ENCODE measurements around the gene IL22RA2. TPM values are rescaled to one million over a fixed set of nuclear protein-coding genes. Genes with fewer than 3 reads are reported as not detected.
"Not testable (repeated sequence)": the region's sequence is repeated elsewhere in the genome, so short reads cannot be mapped to it uniquely, and the experiment has no call there.

Gene IL22RA2
- total RNA-seq, 1 experiment from 2014 or later, result not detected

DNA sequence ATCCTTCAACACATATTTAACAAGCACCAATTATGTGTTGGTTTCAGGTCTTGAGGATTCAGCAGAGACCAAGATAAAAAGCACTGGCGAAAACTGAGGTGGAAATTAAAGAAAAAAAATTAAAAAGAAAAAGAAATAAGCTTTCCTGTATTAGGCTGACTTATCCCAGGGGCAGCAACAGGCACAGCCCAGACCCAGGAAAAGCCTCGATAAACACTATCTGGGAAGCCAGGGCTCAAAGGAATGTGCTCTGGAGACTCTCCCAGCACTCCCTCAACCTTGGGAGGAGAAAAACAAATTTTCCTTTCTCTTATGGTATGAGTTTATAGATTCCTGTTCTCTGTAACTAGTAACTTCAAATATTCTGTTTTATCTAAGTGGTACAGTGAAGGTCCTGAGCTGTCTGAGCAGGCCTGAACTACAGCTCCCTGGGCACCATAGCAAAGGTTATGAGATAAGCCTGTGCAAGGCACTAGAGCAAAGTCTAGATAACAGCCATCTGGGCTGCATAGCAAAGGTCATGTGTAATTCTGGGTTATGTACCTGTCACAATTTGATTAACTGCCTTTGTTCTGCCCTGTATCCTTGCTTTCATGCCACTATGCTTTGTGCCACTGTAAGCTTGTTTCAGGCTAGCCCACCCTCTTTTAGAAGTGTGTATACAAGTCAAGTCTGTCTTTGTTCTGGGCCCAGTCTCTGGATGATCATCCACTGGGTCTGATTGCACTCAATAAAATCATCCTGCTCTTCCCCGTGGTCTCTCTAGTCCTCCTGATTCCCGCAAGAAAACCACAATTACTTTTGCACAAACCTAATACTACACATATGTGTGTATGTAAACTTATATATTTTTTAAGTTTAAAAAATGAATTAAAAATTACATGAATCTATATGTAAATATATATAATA is 54.0 kb downstream of the IL22RA2 start:
- Histone ChIP-seq H3K9me3 (replicated peaks) (no peaks in the 10 kb centered on the region), H3K4me3 (no peak overlapping the region), H3K36me3 (no peaks in the 10 kb centered on the region), H3K27ac (no peak overlapping the region), H3K4me1 (replicated peaks) (no peaks in the 10 kb centered on the region), H3K27me3 (replicated peaks) (no peaks in the 10 kb centered on the region)
- DNase-seq (ENCODE audit: low read depth in 1 of 2, low spot score in 2 of 2), result no peak

GRCh38 chr6:137117581-137117980 is 55.9 kb downstream of the IL22RA2 start:
- Histone ChIP-seq H3K4me3 (no peak overlapping the region), H3K9me3 (replicated peaks) (no peaks in the 10 kb centered on the region), H3K27ac (no peak overlapping the region), H3K4me1 (replicated peaks) (no peaks in the 10 kb centered on the region), H3K27me3 (replicated peaks) (no peaks in the 10 kb centered on the region), H3K36me3 (no peaks in the 10 kb centered on the region)
- DNase-seq (ENCODE audit: low read depth in 1 of 2, low spot score in 2 of 2), result no peak

DNA sequence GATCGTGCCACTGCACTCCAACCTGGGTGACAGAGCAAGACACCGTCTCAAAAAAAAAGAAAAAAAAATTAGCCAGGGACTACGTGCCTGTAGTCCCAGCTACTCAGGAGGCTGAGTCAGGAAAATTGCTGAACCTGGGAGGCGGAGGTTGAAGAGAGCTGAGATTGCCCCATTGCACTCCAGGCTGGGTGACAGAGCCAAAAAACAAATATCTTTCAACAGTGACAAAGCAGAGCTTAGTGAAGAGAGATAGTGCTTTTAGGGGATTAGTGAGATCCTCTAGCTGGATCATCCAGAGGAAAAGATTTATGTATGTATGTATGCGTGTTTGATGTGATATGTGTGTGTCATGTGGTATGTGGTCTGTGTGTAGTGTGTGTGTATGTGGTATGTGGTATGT is 56.6 kb downstream of the IL22RA2 start:
- DNase-seq (ENCODE audit: low read depth in 1 of 2, low spot score in 2 of 2), result no peak
- Histone ChIP-seq H3K4me1 (replicated peaks) (no peaks in the 10 kb centered on the region), H3K36me3 (no peaks in the 10 kb centered on the region), H3K27ac (no peak overlapping the region), H3K27me3 (replicated peaks) (no peaks in the 10 kb centered on the region), H3K4me3 (no peak overlapping the region), H3K9me3 (replicated peaks) (no peaks in the 10 kb centered on the region)

- Histone ChIP-seq H3K27me3 (replicated peaks) (no peaks in the 10 kb centered on the region), H3K9me3 (replicated peaks) (no peaks in the 10 kb centered on the region), H3K4me1 (replicated peaks) (no peaks in the 10 kb centered on the region), H3K4me3 (no peak overlapping the region), H3K36me3 (no peaks in the 10 kb centered on the region), H3K27ac (no peak overlapping the region)
- DNase-seq (ENCODE audit: low read depth in 1 of 2, low spot score in 2 of 2), result no peak
Measured at GRCh38 chr6:137115658-137116057, 57.8 kb downstream of the IL22RA2 start.

DNA sequence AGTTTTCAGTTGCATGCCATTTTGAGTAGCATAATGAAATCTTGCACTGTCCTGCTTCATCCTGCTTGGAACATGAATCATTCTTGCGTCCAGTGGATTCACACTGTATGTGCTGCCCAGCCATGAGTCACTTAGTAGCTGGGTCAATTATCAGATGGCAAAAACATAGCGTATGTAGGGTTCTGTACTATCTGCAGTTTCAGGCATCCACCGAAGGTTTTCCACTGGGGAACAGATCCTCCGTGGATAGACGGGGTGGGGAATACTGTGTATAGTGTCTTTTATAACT is 61.4 kb downstream of the IL22RA2 start:
- H3K4me3 ChIP-seq, result no peak overlapping the region
- no peaks in the 10 kb centered on the region for H3K36me3 ChIP-seq
- H3K9me3 ChIP-seq (replicated peaks), result no peaks in the 10 kb centered on the region
- no peak overlapping the region for H3K27ac ChIP-seq
- no peak for DNase-seq (ENCODE audit: low read depth in 1 of 2, low spot score in 2 of 2)
- no peaks in the 10 kb centered on the region for H3K4me1 ChIP-seq (replicated peaks)
- no peaks in the 10 kb centered on the region for H3K27me3 ChIP-seq (replicated peaks)

- Histone ChIP-seq H3K4me1 (replicated peaks) (no peaks in the 10 kb centered on the region), H3K27ac (no peak overlapping the region), H3K9me3 (replicated peaks) (no peaks in the 10 kb centered on the region), H3K36me3 (no peaks in the 10 kb centered on the region), H3K27me3 (replicated peaks) (no peaks in the 10 kb centered on the region), H3K4me3 (no peak overlapping the region)
- DNase-seq (ENCODE audit: low read depth in 1 of 2, low spot score in 2 of 2), result no peak
Measured at GRCh38 chr6:137111296-137112066, 62.0 kb downstream of the IL22RA2 start.

DNA sequence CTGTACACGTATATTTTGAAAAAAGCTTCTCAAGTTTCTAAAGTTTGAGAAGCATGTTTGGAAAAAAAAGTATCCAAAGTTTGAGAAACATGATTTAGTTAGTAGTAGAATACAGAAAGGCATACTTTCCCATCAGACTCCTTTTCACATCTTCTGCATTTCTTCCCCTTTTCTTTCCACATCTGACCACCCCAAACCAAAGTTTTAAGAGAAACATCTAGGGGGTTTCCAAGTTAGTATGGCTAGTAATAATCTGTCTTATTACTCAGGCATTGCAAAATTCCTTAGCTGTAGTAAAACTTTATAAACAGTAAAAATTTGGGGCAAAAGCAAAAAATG is 65.7 kb downstream of the IL22RA2 start:
- no peak overlapping the region for H3K27ac ChIP-seq
- no peak overlapping the region for H3K4me3 ChIP-seq
- no peaks in the 10 kb centered on the region for H3K36me3 ChIP-seq
- no peaks in the 10 kb centered on the region for H3K27me3 ChIP-seq (replicated peaks)
- no peaks in the 10 kb centered on the region for H3K9me3 ChIP-seq (replicated peaks)
- DNase-seq (ENCODE audit: low read depth in 1 of 2, low spot score in 2 of 2), result no peak
- H3K4me1 ChIP-seq (replicated peaks), result no peaks in the 10 kb centered on the region

- not testable (repeated sequence) for H3K4me3 ChIP-seq; H3K4me1 ChIP-seq (replicated peaks); DNase-seq (ENCODE audit: low read depth in 1 of 2, low spot score in 2 of 2); H3K9me3 ChIP-seq (replicated peaks); H3K36me3 ChIP-seq; H3K27ac ChIP-seq; H3K27me3 ChIP-seq (replicated peaks)
Measured at GRCh38 chr6:137107047-137107766, 66.2 kb downstream of the IL22RA2 start.

DNA sequence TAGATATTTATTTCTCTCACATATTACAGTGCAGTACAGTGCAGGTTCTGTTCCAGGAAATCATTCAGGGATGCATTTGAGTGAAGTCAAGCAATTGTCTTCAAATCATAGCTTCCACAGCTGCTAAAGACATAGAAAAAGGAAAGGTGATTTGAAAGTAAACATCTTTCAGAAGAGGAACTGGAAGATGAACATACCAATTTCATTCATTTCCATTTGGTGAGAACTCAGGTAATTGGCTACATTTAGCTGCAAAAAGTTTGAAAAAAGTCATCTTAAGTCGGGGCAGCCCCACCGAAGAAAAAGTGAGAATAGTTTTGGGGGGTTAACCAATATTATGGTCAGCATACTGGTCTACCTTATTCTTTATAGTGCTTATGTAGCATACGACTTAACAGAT is 67.3 kb downstream of the IL22RA2 start:
- Histone ChIP-seq H3K4me3 (no peak overlapping the region), H3K27me3 (replicated peaks) (no peaks in the 10 kb centered on the region), H3K27ac (no peak overlapping the region), H3K4me1 (replicated peaks) (no peaks in the 10 kb centered on the region), H3K9me3 (replicated peaks) (no peaks in the 10 kb centered on the region), H3K36me3 (no peaks in the 10 kb centered on the region)
- no peak for DNase-seq (ENCODE audit: low read depth in 1 of 2, low spot score in 2 of 2)

GRCh38 chr6:137105375-137105774 is 68.1 kb downstream of the IL22RA2 start:
- Histone ChIP-seq H3K27me3 (replicated peaks) (no peaks in the 10 kb centered on the region), H3K4me1 (replicated peaks) (no peaks in the 10 kb centered on the region), H3K36me3 (no peaks in the 10 kb centered on the region), H3K27ac (no peak overlapping the region), H3K9me3 (replicated peaks) (no peaks in the 10 kb centered on the region), H3K4me3 (no peak overlapping the region)
- DNase-seq (ENCODE audit: low read depth in 1 of 2, low spot score in 2 of 2), result no peak

DNA sequence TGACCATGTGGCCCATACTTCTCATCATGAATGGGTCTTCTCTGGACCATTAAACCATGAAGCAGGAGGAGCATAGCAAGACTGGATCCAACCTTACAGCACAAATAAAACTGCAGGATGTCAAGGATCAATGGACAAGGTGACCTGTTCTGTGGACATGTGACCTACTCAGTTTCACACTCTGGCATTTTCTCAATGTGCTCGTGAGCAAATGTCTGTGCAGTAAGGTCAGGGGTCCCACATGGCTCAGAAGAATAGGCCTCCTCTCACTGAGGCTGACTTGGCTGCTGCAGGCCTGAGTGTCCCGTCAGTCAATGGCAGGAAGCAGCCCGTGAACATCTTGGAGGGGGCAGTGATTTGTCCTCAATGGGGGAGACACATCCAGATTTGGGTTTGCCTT is 68.5 kb downstream of the IL22RA2 start:
- no peaks in the 10 kb centered on the region for H3K9me3 ChIP-seq (replicated peaks)
- H3K27me3 ChIP-seq (replicated peaks), result no peaks in the 10 kb centered on the region
- no peak for DNase-seq (ENCODE audit: low read depth in 1 of 2, low spot score in 2 of 2)
- no peaks in the 10 kb centered on the region for H3K36me3 ChIP-seq
- no peak overlapping the region for H3K27ac ChIP-seq
- H3K4me1 ChIP-seq (replicated peaks), result no peaks in the 10 kb centered on the region
- no peak overlapping the region for H3K4me3 ChIP-seq

DNA sequence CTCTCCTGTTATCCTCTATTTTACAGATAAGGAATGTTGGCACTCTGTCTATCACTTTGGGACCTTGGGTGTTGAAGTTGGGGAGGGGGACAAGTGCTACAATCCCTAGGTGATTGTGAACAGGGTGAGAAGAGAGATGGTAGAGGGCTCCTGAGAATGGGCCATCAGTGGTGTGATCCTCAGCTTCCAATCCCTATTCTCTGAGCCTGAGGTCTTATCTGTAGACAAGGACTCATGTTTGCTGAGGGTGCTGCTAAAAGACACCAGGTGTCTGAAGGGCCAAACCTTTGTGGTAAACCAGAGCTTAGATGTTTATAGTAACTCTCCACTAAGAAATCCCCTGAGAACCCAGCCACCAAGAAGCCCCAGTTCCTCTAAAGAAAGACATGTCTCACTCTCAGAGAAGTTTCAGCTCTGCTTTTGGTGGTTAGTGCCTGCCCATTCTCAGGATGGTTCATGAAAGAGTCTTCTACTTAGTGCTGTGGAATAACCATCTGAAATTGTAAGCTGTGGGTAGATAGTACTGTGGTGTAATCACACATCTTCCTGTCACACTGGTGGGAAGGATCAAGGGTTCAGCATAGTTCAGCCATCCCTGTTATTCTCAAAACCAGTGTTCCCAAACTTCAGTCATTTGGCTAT is 70.5 kb downstream of the IL22RA2 start:
- Histone ChIP-seq H3K4me1 (replicated peaks) (no peaks in the 10 kb centered on the region), H3K36me3 (no peaks in the 10 kb centered on the region), H3K9me3 (replicated peaks) (no peaks in the 10 kb centered on the region), H3K4me3 (no peak overlapping the region), H3K27ac (no peak overlapping the region), H3K27me3 (replicated peaks) (no peaks in the 10 kb centered on the region)
- no peak for DNase-seq (ENCODE audit: low read depth in 1 of 2, low spot score in 2 of 2)

DNA sequence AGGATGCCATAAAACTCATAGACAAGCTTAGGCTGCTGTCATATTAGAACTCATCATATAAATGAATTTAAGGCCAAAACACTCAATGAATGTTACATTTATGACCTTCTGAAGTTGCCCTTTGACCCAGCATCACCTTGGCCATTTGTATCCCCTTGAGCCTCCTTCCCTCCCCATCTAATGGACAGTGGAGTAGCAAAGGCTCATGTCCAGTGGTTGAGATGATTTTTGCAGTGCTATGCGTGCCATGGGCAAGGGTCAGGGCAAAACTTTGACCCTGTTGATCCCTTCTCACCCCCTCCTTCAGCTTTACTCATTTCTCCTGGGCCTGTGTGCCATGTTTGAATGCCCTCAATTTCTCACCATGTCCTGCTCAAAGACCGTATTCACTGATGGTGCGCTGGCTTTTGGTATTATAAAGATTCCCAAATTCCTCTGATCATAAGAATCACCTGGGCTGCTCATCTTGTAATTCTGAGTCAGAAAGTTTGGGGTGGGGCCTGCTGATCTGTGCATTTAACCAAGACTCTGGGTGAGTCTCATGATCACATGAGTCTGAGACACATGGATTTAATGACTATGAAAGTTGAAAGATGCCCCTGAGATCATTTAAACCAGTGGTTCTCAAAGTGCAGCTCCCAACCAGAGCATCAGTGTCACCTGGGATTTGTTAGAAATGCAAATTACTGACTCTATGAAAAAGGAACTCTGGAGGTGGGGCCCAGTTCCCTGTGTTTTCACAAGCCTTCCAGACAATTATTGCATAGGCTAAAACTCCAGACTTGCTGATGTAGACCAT is 71.2 kb downstream of the IL22RA2 start:
- no peak for DNase-seq (ENCODE audit: low read depth in 1 of 2, low spot score in 2 of 2)
- Histone ChIP-seq H3K27ac (no peak overlapping the region), H3K9me3 (replicated peaks) (no peaks in the 10 kb centered on the region), H3K4me3 (no peak overlapping the region), H3K27me3 (replicated peaks) (no peaks in the 10 kb centered on the region), H3K36me3 (no peaks in the 10 kb centered on the region), H3K4me1 (replicated peaks) (no peaks in the 10 kb centered on the region)

Data from SJSA1 (cell line).